ENCODE results near the gene OR52E4.

OR52E4 gene

GRCh38 chr11:5880329-5880728 lies at the start of gene OR52E4:
OR52E4 (plus strand) TSS chr11:5880629; CDS start chr11:5884293, 3,664 bp downstream.
- no peak for DNase-seq (ENCODE audit: low read depth in 2 of 2)

GRCh38 chr11:5831196-5831829 lies 49.1 kb upstream of the OR52E4 start:
- DNase-seq (ENCODE audit: low read depth in 2 of 2) = no peak

GRCh38 chr11:5833446-5833845 lies 47.0 kb upstream of the OR52E4 start:
- no peak for DNase-seq (ENCODE audit: low read depth in 2 of 2)

DNA sequence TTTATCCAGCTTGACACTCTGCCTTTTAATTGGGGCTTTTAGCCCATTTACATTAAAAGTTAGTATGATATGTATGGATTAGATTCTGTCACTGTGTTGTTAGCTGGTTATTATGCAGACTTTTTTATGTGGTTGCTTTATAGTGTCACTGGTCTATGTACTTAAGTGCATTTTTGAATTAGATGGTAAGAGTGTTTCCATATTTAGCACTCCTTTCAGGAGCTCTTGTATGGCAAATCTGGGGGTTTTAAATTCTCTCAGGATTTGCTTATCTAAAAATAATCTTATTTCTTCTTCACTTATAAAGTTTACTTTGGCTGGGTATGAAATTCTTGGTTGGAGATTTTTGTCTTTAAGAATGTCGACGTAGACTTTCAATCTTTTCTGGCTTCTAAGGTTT lies 42.7 kb upstream of the OR52E4 start:
- no peak for DNase-seq (ENCODE audit: low read depth in 2 of 2)

GRCh38 chr11:5841797-5842196 lies 38.6 kb upstream of the OR52E4 start, which contains the start of gene OR52E6:
OR52E6 (minus strand) TSS chr11:5841897; CDS start chr11:5841897, 0 bp downstream.
- no peak for DNase-seq (ENCODE audit: low read depth in 2 of 2)

GRCh38 chr11:5846701-5847100 lies 33.7 kb upstream of the OR52E4 start:
- no peak for DNase-seq (ENCODE audit: low read depth in 2 of 2)

- DNase-seq (ENCODE audit: low read depth in 2 of 2) = no peak
These were observed 32.7 kb upstream of the OR52E4 start for GRCh38 chr11:5847711-5848110.

- no peak for DNase-seq (ENCODE audit: low read depth in 2 of 2)
These were observed 29.4 kb upstream of the OR52E4 start for GRCh38 chr11:5851002-5851401.

DNA sequence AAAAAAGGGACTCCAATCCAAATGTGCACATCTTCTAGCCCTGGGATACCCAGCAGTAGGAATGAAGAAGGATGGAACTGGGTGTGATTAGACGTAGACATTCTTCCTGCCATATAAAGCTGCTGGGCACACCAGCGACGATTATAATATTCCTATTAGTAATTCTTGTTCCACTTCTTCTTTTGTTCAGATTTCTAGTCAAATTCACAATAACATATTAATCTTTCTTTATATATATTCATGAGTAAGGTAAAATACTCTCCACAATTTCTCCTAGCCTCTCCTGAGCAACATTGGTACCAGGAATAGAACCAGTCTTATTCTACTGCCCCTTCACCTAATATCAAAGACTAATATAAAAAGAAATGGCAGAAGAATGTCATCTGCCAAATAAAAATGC lies 22.8 kb upstream of the OR52E4 start, which contains the start of gene OR52E8:
Gene OR52E8 (minus strand): TSS at position 101 of the 400 bp plus-strand sequence. CDS start 0 bp downstream, at position 101.
- no peak for DNase-seq (ENCODE audit: low read depth in 2 of 2)

DNA sequence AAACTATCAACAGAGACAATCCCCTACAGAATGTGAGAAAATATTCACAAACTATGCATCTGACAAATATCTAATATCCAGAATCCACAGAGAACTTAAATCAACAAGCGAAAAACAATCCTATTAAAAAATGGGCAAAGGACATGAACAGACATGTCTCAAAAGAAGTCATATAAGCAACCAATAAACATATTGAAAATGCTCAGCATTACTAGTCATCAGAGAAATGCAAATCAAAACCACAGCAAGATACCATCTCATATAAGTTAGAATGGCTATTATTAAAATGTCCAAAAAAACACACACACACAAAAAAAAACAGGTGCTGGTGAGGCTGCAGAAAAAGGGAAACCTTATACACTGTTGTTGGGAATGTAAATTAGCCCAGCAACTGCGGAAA lies 14.6 kb upstream of the OR52E4 start:
- no peak for DNase-seq (ENCODE audit: low read depth in 2 of 2)

GRCh38 chr11:5878564-5878963 lies 1.9 kb upstream of the OR52E4 start:
- no peak for DNase-seq (ENCODE audit: low read depth in 2 of 2)

GRCh38 chr11:5881756-5882155 lies 1.3 kb downstream of the OR52E4 start:
- DNase-seq (ENCODE audit: low read depth in 2 of 2) = no peak

DNA sequence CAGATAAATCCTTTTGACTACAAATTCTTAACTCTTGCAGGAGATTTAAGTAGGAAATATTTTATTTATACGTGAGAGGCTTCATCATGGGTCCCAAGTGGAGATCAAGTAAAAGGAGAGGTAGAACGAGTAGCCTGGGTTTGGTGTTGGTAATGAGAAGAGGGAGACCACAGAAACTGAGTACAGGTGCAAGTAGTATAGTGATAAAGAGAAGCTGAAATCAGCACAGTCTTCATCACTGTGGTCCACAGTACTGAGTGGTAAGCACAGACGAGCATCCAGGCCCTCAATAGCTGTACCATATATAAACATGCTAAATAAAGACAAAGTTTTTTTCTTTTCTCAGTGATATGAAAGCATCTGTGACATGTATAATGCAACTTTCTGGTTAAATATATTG lies 6.7 kb downstream of the OR52E4 start:
- no peak for DNase-seq (ENCODE audit: low read depth in 2 of 2)

- no peak for DNase-seq (ENCODE audit: low read depth in 2 of 2)
These were observed 7.2 kb downstream of the OR52E4 start for GRCh38 chr11:5887661-5888060.

GRCh38 chr11:5891216-5891800 lies 10.9 kb downstream of the OR52E4 start:
- DNase-seq (ENCODE audit: low read depth in 2 of 2) = no peak

GRCh38 chr11:5892908-5893307 lies 12.5 kb downstream of the OR52E4 start, which contains the start of gene OR52E5:
OR52E5 (plus strand) TSS chr11:5893208; CDS start chr11:5900777, 7,569 bp downstream.
- no peak for DNase-seq (ENCODE audit: low read depth in 2 of 2)

- no peak for DNase-seq (ENCODE audit: low read depth in 2 of 2)
These were observed 19.1 kb downstream of the OR52E4 start for GRCh38 chr11:5899534-5899933.

DNA sequence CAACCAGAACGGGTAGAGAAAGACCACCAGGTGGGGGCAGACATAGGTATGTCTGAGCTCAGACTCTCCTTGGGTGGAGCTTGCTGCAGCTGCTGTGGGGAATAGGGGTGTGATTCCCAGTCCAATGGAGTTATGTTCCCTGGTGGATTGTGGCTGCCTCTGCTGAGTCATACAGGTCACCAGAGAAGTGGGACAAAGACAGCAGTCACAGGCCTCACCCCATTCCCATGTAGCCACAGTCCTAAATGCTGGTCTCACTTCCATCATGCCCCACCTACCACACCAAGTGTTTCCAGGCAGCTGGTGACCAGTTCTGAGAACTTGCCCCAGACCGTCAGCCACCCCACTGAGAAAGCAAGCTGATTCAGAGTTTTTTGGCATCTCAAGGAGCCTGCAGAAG lies 30.1 kb downstream of the OR52E4 start:
- DNase-seq (ENCODE audit: low read depth in 2 of 2) = no peak

- peak; percentile 10 to 13 for DNase-seq (ENCODE audit: low read depth in 2 of 2)
These were observed 42.5 kb downstream of the OR52E4 start for GRCh38 chr11:5922749-5923426.

- no peak for DNase-seq (ENCODE audit: low read depth in 2 of 2)
These were observed 43.0 kb downstream of the OR52E4 start for GRCh38 chr11:5923427-5923776.

- no peak for DNase-seq (ENCODE audit: low read depth in 2 of 2)
These were observed 43.4 kb downstream of the OR52E4 start for GRCh38 chr11:5923794-5924193.

DNA sequence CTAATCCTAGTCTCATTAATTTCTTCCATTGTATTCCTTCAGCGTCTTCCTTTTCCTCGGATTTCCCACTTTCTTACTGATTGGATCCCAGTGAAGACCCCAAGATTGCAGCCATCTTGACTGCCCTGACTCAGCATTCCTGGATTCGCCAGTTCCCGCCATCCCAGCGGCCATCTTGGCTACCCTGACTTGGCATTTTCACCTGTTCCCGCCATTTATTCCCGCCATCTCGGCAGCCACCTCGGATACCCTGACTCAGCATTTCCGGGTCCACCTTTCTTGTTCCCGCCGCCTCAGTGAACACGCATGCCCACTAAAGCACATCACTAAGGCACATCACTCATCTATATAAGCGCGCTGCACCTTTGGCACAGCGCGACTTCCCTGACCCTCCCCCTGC lies 47.8 kb downstream of the OR52E4 start:
- no peak for DNase-seq (ENCODE audit: low read depth in 2 of 2)

GRCh38 chr11:5928811-5929210 lies 48.4 kb downstream of the OR52E4 start:
- DNase-seq (ENCODE audit: low read depth in 2 of 2) = no peak
